Kidney epithelial cell (primary cell): ENCODE measurements around the gene AKNA. TPM values are rescaled to one million over a fixed set of nuclear protein-coding genes. Genes with fewer than 3 reads are reported as not detected.

Experiments used
- DNase-seq: peaks from one replicate; pipeline ENCODE4 v3.0.0-alpha.2; 2010; ENCODE audit warnings: low read depth
- H3K27me3 ChIP-seq: 2 replicates; pipeline ENCODE4 v1.6.0; 2011; ENCODE audit warnings: low read length; ENCODE audit not compliant: control insufficient read depth, insufficient read depth
- H3K36me3 ChIP-seq: 2 replicates; pipeline ENCODE4 v1.5.1; 2011; ENCODE audit warnings: low read length; ENCODE audit not compliant: control insufficient read depth, insufficient read depth
- H3K4me3 ChIP-seq: 2 replicates; pipeline ENCODE4 v1.5.1; 2011; ENCODE audit warnings: low read depth, mild to moderate bottlenecking, control low read depth, low read length
- CTCF ChIP-seq: IDR thresholded peaks from 2 replicates; pipeline ENCODE4 v1.5.1; 2011; ENCODE audit warnings: mild to moderate bottlenecking, moderate library complexity, low read length, control low read depth, inconsistent platforms; ENCODE audit not compliant: insufficient read depth, poor library complexity, severe bottlenecking
- total RNA-seq: library from RNA; depleted of rRNA; stranded (reverse); fragments of >200 nt; gene quantifications from 2 replicates; pipeline ENCODE4 v1.2.3, GENCODE V29; 2015

The AKNA gene
- total RNA-seq, 1 donor from 2014 or later, result 34.6 TPM

GRCh38 chr9:114341152-114341830 is 46.5 kb downstream of the AKNA start:
- H3K4me3 ChIP-seq, result no peak overlapping the region
- no peak for TF ChIP-seq CTCF
- H3K27me3 ChIP-seq, result no peaks in the 10 kb centered on the region
- no peak for DNase-seq
- H3K36me3 ChIP-seq, result peaks cover 2% of the 10 kb centered on the region

- TF ChIP-seq CTCF, result peak; percentile 91
- no peak for DNase-seq
- Histone ChIP-seq H3K4me3 (no peak overlapping the region), H3K27me3 (no peaks in the 10 kb centered on the region), H3K36me3 (peaks cover 2% of the 10 kb centered on the region)
Observed at GRCh38 chr9:114339130-114339908, 48.5 kb downstream of the AKNA start.

- Histone ChIP-seq H3K36me3 (peaks cover 2% of the 10 kb centered on the region), H3K4me3 (no peak overlapping the region), H3K27me3 (no peaks in the 10 kb centered on the region)
- TF ChIP-seq CTCF, result no peak
- no peak for DNase-seq
Observed at GRCh38 chr9:114338187-114338586, 49.6 kb downstream of the AKNA start.

GRCh38 chr9:114336699-114337395 is 50.9 kb downstream of the AKNA start:
- TF ChIP-seq CTCF, result no peak
- DNase-seq, result no peak
- H3K36me3 ChIP-seq, result no peaks in the 10 kb centered on the region
- H3K4me3 ChIP-seq, result no peak overlapping the region
- no peaks in the 10 kb centered on the region for H3K27me3 ChIP-seq

GRCh38 chr9:114336157-114336556 is 51.6 kb downstream of the AKNA start:
- DNase-seq, result no peak
- H3K36me3 ChIP-seq, result no peaks in the 10 kb centered on the region
- H3K27me3 ChIP-seq, result peaks cover 2% of the 10 kb centered on the region
- TF ChIP-seq CTCF, result no peak
- H3K4me3 ChIP-seq, result no peak overlapping the region
